HG02588 (cell line): ENCODE measurements around the gene MAZ.

ENCODE experiments used
- ATAC-seq: cut with Tn5 transposase; IDR thresholded peaks from one replicate; pipeline ENCODE4 v1.9.1; 2021; ENCODE audit warnings: mild to moderate bottlenecking, moderate library complexity; ENCODE audit not compliant: unreplicated experiment

Gene MAZ

DNA sequence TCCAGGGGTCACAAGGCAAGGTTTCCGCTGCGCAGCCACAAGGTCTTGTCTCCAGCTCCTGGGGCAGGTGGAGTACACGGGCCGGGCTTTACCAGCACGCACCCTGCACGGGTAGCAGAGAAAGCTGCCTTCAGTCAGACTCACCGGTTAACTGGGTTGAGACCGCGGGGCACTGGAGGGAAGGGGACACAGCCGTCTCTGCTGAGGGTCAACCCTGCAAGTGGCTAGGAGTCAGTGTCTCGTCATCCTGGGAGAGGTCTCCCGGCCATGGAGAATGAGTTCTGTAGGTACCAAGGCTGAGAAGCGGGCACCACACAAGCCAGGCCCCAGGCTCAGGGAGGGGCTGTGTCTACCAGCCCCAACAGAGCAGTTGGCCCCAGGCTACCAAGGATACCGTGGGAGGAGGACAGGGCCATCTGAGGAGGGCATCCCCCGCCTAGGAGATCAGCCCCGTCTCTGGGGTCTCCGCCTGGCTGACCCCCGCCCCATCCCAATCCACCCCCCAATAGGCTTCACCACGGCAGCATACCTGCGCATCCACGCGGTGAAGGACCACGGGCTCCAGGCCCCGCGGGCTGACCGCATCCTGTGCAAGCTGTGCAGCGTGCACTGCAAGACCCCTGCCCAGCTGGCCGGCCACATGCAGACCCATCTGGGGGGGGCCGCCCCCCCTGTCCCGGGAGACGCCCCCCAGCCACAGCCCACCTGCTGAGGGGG, 2.9 kb downstream of the MAZ start:
- ATAC-seq = no peak

DNA sequence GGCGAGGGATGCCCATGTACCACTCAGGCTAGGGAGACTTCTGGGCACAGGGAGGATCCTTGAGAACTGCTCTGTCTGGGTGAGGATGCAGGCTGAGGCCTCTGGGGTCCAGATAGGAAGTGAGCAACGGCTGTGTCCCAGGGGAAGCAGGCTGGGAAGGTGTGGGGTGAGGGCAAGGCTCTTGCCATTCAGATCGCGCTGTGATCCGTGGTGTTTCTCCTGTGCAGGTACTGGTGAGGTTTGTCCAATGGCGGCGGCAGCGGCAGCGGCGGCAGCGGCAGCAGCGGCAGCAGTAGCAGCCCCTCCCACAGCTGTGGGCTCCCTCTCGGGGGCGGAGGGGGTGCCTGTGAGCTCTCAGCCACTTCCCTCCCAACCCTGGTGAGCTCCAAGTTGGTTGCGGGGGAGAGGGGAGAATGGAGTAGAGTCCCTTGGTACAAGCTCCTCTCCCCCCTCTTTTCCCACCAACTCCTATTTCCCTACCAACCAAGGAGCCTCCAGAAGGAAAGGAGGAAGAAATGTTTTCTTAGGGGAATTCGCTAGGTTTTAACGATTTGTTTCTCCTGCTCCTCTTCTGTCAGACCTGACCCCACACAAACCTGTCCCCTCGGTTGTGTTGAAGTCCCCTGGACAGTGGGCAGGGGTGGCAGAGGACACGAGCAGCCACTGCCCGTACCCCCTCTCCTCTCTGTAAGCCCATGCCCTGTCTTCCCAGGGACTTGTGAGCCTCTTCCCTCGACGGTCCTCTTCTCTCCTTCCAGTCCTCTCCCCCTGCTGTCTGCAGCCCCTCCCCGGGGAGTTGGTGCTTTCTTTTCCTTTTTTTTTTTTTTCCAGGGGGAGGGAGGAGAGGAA, 3.7 kb downstream of the MAZ start:
- no peak for ATAC-seq

DNA sequence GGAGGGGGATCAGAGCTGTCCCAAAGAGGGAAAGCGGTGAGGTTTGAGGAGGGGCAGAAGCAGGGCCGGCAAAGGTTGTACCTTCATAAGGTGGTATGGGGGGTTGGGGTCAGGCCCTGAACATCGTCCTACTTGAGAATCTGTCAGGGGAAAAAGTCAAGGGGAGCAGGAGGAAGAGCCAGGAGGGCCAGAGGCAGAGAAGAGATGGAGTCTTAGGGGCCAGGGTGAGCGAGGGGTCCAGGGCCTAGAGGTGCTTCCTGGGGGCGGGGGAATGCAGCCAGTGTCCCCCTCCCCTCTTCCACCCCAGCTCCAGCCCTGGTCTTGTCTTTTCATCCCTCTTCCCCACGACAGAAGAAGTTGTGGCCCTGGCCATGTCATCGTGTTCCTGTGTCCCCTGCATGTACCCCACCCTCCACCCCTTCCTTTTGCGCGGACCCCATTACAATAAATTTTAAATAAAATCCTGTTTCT, 4.4 kb downstream of the MAZ start:
- no peak for ATAC-seq

DNA sequence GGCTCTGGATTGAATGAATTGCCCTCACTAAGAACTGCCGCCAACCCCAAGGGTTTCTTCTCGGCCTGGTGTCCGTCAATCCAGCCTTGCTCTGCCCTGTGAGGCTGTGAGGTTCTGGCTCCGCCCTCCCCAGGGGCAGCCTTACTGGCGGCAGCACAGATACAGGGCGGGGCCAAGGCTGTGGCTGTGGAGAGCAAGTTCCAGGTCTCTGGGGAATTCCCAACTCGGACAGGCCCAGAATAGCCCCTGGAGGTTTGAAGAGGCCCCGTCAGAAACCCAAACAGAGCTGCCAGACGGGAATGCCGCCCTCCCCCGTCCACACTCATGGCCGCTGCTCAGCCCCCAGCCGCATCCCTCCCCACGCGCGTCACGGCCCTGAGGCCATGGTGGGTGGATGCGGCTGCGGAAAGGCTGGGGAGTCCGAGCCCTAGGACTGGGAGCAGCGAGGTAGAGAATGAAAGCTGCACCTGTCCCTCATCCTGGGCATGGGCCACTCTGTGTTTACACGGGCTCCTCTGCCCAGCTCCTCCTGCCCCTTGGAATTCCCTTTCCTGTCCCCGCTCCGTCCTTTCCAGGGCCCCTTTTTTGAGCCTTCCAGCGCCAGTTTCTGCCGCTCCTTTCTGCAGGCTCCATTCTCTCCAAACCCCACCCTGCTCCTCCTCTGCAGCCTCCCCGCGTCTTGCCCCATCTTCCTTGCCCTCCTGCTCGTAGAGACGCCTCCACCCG, 5.0 kb downstream of the MAZ start:
- ATAC-seq = peak; percentile 34

DNA sequence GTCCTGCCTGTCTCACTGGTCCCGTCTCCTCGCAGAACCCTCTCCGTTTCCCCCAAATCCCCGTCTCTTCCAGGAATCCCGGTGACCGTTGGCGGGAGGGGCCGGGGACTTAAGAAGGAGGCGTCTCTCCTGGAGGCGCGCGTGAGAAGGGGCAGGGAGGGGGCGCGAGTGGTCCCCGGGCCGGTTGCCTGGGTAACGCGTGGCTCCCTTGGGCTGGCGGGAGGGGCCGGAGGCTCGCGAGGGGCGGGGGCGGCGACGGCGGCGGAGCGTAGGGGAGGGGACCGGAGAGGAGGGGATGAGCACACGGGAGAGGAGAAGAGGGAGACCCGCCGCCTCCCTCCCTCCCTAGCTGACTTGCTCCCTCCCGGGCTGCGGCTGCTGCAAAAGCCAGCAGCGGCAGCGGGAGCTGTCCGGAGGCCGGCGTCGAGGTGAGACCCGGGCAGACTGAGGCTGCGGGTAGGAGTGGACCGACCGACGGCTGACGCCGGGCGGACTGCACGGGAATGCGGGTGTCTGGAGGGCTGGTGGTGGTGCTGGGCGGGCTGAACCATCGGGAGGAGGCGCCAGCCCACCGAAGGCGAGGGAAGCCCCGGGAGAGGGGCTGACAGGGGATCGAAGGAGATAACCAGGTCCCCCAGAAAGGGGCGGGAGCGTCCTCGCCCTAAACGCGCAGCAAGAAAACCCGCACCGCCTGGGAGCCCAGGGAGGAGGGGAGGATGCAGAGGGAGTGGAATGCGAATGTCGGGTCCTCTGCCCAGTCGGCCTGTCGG, 5.8 kb downstream of the MAZ start, which contains the start of gene PRRT2:
PRRT2 (plus strand) TSS at position 298 of the 770 bp plus-strand sequence. CDS start 862 bp downstream, outside the sequence.
- ATAC-seq = no peak

DNA sequence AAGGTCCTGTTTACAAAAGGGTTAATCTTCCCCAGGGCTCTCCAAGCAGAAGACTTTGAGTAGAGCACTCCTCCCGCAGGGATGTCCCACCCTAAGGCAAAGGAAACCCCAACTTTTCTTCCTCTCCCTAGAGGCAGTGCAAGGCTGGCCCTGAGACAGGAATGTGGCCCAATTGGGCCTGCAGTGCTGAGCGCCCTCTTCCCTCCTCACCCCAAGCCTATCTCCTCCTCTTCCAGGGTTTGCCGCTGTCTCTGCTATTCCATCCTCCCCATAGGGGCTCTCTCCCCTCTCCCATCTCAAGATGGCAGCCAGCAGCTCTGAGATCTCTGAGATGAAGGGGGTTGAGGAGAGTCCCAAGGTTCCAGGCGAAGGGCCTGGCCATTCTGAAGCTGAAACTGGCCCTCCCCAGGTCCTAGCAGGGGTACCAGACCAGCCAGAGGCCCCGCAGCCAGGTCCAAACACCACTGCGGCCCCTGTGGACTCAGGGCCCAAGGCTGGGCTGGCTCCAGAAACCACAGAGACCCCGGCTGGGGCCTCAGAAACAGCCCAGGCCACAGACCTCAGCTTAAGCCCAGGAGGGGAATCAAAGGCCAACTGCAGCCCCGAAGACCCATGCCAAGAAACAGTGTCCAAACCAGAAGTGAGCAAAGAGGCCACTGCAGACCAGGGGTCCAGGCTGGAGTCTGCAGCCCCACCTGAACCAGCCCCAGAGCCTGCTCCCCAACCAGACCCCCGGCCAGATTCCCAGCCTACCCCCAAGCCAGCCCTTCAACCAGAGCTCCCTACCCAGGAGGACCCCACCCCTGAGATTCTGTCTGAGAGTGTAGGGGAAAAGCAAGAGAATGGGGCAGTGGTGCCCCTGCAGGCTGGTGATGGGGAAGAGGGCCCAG, 6.7 kb downstream of the MAZ start:
- ATAC-seq = no peak

DNA sequence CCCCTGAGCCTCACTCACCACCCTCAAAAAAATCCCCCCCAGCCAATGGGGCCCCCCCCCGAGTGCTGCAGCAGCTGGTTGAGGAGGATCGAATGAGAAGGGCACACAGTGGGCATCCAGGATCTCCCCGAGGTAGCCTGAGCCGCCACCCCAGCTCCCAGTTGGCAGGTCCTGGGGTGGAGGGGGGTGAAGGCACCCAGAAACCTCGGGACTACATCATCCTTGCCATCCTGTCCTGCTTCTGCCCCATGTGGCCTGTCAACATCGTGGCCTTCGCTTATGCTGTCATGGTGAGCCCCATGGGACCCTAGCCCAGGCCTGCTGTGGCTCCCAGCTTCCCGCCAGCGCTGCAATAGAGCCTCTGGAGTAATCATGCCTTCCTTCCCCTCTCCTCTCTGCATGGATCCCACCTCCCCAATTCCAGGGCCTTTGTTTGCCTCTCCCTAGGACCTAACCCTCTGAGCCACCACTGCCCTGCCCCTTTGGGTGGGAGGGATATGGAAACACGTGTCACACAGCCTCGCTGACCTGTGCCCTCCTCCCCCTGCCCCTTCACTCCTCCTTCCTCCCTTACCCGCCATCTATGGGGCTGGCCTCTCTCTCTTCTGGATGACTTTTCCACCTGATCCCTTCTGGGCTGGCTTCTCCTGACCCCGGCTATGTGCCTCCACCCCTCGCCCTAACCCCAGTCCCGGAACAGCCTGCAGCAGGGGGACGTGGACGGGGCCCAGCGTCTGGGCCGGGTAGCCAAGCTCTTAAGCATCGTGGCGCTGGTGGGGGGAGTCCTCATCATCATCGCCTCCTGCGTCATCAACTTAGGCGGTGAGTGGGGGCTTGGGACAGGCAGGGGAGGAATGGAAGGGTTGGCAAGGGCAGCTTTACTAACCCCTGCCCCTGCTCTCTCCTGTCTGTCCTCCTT, 7.6 kb downstream of the MAZ start:
- no peak for ATAC-seq

DNA sequence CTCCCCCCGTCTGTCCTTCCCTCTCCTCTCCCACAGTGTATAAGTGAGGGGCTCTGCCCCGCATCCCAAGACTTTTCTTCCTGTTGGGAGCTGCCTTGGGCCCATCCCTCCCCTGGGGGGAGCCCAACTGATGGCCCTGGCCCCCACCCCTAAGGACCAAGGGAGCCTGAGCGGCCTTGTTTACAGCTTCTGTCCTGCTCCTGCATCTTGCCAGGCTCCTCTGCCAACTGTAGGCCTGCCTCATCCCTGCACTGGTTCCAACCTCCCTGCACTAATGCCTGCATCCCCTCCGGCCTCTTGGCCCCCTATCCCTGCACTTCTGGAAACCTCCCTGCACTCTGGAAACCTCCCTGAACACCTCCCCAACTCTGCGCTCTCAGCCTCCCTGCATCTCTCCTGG, 8.3 kb downstream of the MAZ start:
- no peak for ATAC-seq

DNA sequence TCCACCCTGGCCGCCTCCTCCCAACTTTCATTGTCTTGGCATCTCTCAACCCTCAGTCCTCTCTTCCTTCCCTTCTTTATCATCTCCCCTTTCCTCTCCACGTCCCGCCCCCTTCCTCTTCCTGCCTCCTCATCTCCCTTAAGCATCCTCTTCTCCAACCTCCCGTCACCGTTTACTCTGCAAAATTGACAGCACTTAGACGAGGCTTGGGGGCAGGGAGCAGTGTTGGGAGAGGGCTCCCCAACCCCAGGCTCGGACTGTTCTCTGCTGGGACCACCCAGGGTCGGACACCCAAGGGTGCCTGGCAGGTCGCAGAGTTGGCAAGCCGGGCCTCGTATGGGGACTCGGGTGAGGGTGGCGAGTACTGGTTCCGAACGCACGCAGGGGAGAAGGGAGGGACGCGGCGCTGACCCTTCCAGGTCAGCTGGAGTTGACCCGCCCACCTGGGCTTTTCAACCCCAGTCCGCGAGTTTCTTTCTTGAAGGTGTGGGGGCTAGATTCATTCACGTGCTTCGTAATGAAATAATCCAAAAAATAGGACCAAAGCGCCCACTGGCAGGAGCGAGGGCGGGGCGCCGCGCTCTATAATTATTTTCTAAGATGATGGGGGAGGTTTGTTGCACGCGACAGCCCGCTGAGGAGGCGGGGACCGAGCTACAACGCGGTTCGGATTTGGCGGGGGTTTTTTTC, 8.8 kb downstream of the MAZ start:
- no peak for ATAC-seq

DNA sequence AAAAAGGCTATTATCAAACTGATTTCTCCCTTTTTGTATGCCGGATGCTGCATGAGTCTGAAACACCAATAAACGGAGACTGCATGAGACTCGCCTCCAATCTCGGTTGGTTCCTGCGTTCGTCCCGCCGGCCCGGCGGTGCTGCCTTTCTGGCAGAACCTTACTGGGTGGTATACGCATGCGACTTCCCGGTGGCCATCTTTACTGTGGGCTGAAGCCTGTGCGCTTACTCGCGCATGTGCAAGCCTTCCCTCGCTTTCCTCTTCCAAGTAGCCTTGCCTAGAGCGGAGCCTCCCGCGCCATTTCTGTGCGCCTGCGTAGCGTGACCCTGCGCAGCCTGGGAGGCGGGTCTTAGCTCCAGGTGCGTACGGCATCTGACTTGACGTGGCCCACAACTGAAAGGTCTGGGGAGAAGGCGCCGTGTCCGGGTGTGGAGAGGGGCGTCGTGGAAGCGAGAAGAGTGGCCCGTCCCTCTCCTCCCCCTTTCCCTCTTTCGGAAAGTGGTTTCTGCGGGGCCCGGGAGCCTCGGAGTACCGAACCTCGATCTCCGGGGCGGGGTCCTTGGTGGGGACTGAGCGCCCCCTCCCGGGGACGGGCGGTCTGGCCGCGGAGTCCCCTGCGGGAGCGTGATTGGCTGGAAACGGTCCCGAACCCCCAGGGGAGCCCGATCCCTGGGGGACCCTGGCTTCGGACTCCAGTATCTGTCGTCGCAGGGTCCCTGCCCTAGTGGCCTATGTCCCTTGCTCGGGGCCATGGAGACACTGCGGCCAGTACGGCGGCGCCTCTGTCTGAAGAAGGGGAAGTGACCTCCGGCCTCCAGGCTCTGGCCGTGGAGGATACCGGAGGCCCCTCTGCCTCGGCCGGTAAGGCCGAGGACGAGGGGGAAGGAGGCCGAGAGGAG, 9.7 kb downstream of the MAZ start, which contains the start of gene PAGR1:
PAGR1 (plus strand) TSS at position 360 of the 901 bp plus-strand sequence; CDS start at position 734, 374 bp downstream.
- peak; percentile 49 for ATAC-seq

DNA sequence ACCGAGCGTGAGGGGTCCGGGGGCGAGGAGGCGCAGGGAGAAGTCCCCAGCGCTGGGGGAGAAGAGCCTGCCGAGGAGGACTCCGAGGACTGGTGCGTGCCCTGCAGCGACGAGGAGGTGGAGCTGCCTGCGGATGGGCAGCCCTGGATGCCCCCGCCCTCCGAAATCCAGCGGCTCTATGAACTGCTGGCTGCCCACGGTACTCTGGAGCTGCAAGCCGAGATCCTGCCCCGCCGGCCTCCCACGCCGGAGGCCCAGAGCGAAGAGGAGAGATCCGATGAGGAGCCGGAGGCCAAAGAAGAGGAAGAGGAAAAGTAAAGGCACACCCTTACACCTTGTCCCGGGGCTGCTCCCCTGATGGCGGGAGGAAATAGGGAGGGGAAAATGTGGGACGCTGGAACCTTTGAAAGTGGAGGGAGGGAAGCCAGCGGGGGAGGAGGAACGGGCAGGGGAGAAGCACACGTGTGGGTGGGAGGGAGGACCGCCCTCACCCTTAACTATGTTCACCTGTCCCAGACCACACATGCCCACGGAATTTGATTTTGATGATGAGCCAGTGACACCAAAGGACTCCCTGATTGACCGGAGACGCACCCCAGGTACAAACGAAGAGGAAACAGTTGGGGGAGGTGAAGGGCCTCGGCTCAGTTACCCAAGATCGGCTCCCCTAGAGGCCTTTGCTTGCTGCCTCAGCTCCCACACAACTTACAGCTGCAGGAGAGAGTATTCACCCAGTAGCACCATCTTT, 10.5 kb downstream of the MAZ start:
- peak; percentile 13 for ATAC-seq

DNA sequence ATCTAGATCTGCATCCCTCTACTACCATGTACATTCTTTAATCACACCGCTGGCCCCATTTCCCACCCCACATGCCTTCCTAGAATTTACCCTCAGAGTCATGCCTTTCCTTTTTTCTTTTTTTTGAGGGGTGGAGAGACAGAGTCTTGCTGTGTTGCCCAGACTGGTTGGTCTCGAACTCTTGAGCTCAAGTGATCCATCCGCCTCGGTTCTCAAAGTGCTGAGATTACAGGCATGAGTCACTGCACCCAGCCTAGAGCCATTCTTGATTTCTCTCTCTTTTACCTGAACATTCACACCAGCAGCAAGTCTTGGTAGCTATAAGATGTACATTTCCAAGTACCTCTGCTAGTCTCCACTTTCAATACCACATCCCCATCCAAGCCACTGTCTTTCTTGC, 11.8 kb downstream of the MAZ start:
- no peak for ATAC-seq

DNA sequence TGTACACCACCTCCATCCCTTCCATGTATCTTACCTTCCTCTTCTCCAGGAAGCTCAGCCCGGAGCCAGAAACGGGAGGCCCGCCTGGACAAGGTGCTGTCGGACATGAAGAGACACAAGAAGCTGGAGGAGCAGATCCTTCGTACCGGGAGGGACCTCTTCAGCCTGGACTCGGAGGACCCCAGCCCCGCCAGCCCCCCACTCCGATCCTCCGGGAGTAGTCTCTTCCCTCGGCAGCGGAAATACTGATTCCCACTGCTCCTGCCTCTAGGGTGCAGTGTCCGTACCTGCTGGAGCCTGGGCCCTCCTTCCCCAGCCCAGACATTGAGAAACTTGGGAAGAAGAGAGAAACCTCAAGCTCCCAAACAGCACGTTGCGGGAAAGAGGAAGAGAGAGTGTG, 13.2 kb downstream of the MAZ start:
- ATAC-seq = no peak

DNA sequence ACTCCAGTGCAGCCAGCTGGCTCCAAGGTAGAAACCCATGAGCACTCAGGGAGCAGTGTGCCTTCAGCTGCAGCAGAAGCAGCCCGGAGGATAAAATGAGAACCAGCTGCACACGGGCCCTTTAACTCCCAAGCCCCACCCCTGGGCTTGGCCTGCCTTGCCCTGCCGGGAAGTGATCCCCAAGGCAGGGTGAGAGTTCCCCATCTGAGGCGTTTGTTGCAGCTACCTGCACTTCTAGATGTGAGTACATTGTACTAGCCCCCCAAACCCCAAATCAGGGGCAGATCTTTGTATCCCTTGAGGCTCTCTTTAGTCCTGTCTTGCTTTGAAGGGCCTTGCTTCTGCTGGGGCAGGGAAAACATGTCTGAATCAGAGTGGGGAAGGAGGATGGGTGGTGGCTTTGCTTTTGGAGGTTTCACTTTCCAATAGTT, 14.0 kb downstream of the MAZ start, which contains the start of gene MVP:
MVP (plus strand) TSS at position 192 of the 431 bp plus-strand sequence. CDS start 10,088 bp downstream, outside the sequence.
- no peak for ATAC-seq

DNA sequence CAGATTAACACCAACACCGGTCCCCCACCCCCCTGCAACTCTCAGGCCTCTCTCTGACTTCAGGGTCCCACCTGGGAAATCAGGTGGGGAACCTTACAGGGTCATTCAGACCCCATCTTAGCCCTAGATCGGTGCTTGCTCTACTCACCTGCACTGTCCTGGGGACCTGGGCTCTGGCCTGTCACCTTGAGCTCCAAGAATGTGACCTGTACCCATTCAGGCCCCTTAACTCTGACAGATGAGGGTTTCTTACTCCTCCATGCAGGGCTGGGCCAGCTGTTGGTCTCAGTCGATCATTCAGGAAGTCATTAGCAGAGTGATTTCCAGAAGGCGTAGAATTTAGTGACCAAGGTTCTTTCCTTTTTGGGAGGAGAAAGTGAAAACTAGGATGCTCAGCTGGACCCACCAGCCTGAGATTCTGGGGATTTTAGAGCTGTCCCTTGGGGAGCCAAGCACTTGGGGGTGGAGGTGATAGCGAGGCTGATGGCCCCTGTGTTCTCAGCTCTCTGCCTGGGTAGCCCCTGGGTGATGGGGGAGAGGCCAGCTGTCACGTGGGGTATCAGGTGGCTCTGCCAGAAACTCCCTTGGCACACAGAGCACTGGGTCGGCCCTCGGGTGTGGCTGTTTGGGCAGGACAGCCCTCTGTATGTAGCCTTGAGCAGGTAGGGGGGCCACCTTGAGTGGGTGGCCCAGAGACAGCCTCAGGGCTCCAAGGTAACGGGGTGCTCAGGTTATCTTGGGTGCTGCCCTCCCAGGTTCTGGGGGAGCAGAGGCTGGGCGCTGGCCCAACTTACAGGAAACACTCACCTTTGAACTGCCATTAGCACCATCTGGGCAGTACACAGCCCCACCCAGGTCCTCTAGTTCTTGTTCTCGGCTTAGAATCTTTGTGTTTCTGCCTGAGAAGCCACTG, 14.7 kb downstream of the MAZ start:
- ATAC-seq = peak; percentile 37
